Stimulated activated naive CD4-positive, alpha-beta T cell (primary cell): ENCODE data around the gene TNKS1BP1.
"Not testable (repeated sequence)": the region's sequence is repeated elsewhere in the genome, so short reads cannot be mapped to it uniquely, and the experiment has no call there.

Source experiments
- DNase-seq, 6 experiments: peaks; one replicate each; lab custom pipeline; 2025; lab: John Stamatoyannopoulos, UW

Gene TNKS1BP1

DNA sequence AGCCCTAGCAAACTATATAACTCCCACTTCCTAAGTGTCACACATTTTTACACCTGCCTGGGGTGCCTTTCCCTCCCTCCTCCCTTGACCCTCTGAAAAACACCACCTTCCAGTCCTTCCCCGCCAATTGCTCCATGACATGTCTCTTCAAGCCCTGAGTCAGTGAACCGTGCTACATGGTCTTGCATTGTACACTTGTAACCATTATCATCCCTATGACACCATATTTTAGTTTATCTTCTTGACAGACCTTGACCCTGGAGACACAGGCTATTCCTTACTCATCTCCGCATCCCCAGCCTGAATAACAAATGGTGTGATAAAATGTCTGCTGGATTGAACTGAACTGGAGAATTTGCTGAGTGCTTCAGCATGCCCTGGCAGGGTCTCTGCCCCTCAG is 36.9 kb downstream of the TNKS1BP1 start:
- DNase-seq = no peak

DNA sequence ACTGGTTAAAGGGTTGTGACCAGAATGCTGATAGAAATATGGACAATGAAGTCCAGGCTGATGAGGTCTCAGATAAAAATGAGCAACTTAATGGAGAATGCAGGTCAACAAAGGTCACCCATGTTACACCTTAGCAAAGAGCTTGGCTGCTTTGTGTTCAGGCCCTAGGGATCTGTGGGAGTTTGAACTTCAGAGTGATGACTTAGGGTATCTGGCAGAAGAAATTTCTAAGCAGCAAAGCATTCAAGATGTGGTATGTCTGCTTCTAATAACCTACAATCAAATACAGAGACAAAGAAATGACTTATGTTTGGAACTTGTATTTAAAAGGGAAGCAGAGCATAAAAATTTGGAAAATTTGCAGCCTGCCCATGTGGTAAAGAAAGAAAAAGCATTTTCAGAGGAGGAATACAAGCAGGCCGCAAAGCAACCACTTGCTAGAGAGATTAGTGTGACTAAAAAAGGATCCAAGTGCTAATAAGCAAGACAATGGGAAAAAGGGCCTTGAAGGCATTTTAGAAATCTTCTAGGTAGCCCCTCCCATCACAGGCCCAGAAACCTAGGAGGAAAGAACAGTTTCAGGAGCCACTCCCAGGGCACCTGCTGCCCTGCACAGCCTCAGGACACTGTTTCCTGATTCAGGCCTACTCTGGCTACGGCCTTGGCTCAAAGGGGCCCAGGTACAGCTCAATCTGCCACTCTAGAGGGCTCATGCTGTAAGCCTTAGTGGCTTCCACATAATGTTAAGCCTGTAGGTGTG is 41.3 kb downstream of the TNKS1BP1 start:
- no peak for DNase-seq

DNA sequence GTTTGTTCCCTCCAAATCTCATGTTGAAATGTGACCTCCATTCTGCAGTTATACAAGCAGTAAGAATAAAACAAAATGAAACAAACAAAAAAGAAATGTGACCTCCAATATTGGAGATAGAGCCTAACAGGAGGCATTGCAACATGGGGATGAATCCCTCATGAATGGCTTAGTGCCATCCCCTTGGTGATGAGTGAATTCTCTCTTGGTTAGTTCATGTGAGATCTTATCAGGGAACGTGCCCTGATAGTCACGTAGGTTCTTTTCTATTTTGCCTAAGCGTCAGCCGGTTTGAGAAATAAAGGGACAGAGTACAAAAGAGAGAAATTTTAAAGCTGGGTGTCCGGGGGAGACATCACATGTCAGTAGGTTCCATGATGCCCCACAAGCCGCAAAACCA is 43.2 kb downstream of the TNKS1BP1 start:
- DNase-seq = not testable (repeated sequence)

DNA sequence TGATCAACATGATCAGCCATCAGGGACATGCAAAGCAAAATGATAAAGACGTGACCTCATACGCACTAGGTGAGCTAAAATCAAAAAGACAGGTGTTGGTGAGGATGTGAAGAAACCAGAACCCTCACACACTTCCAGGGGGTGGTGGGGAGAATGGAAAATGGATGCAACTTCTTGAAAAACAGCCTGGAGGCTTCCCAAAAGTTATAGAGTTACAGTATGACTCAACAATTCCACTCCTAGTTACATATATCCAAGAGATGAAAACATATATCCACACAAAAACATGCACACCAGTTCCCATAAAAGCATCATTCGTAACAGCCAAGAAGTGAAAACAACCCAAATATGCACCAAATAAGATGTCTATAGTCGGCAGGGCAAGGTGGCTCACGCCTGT is 45.6 kb downstream of the TNKS1BP1 start:
- DNase-seq = no peak

DNA sequence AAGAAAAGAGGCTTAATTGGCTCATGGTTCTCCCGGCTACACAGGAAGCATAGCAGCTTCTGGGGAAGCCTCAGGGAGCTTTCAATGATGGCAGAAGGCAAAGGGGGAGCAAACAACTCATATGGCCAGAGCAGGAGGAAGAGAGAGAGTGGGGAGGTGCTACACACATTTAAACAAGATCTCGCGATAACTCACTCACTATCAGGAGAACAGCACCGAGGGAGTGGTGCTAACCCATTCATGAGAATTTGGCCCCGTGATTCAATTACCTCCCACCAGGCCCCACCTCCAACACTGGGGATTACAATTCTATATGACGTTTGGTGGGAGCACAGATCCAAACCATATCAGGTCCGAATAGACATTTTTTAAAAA is 46.0 kb downstream of the TNKS1BP1 start:
- no peak for DNase-seq

DNA sequence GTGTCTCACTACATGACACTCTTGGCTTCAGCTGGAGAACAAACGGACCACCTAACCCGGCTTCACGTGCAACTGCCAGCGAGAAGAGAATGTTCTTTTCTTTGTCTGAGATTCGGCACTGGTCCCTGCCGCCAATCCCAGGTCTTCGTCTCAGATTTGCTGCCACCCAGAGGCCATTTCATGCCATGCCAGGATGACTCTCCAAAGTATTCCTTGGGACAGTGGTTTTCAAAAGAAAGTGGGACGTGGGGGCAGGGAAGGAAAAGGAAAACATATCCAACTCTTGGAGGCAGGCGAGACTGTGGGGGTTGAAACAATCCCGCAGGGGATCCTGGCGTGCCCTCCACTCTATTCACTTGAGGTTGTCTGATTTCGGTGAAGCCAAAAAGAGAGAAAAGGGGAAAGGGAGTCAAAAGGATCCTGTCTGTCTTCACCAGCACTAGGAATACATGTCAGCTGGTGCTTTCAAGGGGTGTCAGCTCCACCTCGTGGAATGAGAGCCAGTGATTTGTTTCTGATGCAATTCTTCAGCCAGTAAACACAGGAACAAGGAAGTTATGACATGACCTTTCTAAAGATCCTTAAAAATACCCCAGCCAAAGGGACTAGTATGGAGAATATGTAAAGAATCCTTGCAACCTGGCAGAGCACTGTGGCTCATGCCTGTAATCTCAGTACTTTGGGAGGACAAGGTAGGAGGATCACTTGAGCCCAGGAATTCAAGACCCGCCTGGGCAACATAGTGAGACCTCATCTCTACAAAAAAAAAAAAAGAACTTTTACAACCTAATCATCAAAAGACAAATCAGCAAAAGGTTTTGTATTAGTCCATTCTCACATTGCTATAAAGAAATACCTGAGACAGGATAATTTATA is 46.7 kb downstream of the TNKS1BP1 start:
- no peak for DNase-seq

DNA sequence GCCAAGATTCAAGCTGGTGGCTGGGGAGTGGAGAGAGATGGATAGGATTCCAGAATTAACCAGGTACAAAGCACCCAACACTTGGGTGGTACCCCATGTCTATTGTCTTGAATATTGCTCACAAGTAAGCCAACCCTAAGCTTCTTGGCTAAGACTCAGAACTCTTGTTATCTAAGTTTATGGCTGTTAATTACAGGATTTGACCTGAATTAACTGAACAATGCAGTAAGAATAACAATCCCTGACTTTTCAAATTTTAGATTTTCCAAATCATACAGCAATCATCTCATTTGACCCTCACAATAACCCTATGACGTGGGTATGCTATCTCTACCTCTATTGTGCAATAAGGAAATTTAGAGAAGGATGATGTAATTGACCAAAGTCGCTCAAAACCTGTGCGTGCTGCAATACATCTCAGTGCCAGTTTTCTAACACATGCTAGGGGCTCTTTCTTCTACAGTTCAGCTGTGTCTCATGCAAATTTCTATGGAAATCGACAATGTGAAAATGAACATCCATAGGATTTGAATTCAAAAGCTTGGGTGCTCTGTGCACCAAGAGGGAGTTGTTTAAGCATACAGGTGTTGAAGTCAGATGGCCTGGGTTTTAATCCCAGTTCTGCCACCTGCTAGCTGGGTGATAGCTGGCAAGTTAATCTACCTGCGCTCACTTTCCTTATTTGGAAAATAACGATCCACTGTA is 47.6 kb downstream of the TNKS1BP1 start:
- no peak for DNase-seq

DNA sequence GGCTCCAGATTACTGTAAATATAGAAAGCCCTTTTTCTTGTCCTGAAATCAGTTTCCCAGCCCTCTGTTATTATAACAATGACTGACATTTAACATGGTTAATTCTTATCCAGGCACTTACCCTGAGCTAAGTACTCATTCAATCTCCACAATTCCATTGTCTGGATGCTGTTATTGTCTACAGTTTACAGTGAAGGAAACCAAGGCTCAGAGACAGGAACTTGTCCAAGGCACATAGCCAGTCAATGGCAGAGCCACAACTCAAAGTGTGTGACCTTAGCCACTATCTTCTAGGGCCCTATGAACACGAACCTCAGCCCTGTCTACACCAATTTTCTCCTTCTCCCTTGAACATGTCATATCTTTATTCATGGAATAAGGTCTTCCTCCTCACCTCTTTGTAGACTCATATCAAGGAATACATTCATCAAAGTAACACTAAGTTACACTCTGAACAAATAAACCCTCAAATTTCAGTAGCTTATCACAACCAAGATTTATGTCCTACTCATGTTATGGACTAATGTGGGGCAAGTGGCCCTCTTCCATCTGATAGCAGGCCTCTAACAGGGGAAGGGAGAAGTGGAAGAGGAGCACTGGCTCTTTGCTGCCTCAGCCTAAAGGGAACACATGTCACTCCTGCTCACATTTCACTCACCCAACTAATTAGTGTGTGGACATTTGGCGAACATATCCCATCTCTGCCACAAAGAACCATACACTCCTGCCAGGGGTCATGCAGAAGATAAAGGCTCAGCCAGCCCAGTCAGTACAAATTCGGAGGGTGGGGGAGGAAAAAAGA is 48.4 kb downstream of the TNKS1BP1 start:
- no peak for DNase-seq

DNA sequence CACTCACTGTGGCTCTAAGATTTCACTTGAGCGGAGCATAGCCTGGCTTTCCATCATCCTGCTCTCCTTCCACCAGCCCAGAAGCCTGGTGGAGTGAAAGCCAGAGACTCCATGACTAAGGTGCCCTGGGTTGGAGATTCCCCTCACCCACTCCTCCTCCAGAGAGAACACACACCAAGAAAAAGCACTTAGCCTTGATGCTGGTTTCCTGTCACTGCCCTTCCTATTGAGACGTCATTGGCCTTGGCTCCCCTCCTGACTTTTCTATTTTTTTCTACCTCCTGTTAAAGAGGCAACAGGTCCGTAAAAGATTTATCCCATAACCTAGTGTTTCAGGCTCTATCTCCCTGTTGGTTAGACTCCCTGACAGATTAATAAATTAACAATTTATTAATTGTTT is 49.2 kb downstream of the TNKS1BP1 start:
- DNase-seq = no peak

DNA sequence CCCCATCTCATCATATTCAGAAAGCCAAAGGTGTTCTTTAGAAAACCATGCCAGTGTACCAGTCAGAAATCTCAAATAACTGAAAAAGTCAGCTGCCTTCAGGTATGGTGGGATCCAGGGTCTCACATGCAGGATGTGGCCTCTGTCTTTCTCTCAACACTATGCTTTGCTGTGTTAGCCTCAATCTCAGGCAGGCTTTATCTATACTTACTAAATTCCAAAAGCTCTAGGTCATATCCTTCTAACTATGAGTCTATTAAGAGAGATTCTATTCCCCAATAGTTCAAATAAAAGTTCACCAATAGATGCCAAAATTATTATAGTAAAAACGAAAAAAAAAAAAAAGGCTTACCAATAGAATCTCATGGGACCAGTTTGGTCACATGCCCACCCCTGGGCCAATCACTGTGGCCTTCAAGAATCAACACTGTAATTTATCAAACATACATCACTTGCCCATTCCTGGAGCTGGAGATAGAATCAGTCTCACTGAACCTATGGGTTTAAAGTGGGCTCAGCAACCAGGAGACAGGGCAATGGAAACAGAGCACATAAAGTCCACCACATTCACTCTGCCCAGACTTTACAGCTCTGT is 49.8 kb downstream of the TNKS1BP1 start:
- no peak for DNase-seq

DNA sequence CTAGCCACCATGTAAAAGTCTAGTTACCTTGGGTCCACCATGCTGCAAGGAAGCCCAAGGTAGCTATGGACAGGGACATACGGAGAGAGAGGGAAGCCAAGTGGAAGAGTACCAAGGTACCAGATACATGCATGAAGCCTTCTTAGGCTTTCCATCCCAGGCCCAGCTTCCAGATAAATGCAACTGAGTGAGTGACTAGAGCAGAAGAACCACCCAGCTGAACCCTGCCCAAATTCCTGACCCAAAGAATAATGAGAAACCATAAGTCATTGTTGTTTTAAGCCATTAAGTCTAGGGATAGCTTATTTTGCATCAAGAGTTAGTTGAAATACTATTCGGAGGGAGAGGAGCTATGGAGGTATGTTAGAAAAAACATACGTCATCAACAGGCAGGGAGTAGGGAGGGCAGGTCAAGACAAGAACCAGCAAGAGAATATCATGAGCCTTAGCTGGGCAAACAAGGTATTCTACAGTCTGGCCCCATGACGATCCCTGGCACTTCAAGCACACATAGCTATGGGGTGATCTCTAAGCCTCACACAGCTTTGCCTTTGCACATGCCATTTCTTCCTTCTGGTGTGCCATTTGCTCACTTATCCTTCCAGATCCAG is 51.2 kb downstream of the TNKS1BP1 start:
- DNase-seq = no peak

DNA sequence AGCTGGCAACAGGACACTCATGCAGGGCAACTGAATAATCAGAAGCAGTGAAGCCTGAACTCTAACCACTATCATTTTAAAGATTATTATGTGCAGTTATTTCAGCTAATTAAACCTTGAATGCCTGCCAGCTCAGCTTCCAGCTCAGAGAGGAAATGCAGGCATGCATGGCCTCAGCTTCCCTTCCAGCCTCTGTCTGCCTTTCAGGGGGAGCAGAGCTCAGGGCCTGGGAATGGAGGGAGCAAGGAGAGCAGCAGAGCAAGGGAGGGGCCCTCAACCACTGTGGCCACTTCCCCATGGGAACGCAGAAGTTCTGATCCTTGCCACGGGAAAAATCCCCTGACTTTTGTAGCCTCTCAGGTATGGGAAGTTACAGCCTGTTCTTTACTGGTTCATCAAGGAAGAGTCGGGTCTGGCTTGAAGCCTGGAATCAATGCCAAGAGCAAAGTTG is 55.2 kb downstream of the TNKS1BP1 start:
- DNase-seq = no peak

DNA sequence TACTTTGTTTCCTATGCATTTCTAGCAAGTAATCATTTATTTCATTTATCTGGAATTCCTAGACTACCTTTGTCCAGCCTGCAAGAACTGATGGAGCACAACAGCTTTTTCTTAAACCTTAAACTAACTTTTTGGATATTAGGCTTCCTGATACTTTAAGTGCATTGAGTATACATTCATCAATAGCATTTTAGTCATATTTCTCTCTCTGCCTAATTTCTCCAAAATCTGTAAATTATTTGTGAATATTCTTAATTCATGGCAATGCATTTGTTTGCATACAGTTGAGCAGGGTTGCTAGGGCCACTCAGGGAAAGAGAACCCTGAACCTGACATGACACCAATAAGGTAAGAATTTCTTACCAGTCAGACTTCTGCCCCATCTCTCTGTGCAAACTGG is 58.6 kb downstream of the TNKS1BP1 start:
- DNase-seq = no peak

DNA sequence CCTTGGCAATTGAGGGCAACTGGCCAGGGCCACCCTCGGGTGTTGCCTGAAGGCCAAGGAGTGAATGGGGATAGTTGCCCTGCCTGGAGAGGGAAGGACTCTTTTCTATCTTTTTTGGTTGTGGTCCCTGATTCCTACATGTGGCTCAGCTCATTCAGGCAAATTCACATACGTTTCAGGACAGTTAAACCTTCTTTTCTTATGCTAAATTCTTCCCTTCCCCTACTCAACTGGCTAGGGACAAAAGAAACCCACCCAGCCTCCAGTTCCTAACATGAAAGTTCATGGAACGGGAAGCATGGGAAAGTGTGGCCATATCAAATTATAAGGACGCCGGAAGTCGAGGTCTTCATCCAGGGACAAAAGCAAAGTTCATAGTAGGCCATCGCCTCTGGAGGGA is 61.4 kb downstream of the TNKS1BP1 start:
- no peak for DNase-seq

DNA sequence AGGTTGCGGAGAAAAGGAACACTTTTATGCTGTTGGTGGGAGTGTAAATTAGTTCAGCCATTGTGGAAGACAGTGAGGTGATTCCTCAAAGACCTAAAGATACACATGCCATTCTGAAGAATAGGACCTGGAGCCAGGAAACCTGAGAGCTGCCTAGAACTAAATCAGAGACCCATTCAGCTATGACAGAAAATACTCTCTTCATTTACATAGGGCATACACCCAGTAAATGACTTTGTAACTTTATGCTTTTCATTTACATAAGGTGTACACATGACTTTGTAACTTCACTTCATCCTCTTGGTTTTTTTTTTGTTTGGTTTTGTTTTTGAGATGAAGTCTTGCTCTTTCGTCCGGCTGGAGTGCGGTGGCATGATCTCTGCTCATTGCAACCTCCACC is 62.6 kb downstream of the TNKS1BP1 start:
- DNase-seq = no peak

DNA sequence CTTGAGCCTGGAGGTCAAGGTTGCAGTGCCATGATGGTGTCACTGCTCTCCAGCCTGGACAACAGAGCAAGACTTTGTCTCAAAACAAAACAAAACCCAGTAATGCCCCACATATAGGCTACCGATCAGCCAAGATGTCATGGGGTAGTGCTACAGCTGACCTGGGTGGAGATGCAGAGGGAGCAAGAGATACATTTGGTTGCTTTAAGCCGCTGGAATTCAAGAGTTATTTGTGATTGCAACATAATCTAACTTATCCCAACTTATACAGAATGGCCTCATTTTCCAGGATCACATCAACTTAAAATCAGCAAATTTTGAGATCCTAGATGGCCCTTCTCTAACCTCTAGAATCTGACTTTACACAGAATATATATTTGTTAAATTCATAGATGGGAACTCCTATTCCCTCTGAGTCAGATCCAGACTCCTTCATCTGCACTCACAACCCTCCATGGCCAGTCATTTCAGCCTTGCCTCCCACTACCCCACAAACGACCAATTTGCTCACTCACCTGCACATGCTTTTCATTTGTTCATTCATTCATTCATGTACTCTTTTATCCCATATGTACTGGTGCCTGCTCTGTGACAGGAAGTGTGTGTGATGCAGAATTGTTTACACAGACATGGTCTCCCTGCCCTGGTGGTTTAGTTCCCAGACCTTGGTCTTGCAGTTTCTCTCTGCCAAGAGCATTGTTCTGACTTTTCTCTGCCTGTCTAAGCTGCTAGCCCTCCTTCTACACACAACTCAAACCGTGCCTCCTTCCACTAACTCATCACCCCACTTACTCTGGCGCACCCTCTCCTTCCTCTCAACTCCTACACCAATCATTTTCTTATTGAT is 63.6 kb downstream of the TNKS1BP1 start:
- DNase-seq = no peak

DNA sequence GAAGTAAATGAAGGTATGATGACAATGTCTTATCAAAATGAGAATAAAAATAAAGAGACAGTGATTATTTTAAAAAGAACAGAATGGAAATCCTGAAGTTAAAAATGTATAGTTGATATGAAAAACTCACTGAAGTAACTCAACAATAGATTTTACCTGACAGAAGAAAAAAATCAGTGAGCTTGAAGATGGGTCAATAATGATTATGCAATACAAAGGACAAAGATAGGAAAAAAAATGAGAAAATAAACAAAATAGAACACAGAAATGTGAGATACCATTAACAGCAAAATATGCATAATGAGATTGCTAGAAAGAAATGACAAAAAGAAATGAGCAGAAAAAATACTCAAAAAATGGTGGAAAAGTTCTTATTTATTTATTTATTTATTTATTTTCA is 68.6 kb downstream of the TNKS1BP1 start:
- DNase-seq = no peak

DNA sequence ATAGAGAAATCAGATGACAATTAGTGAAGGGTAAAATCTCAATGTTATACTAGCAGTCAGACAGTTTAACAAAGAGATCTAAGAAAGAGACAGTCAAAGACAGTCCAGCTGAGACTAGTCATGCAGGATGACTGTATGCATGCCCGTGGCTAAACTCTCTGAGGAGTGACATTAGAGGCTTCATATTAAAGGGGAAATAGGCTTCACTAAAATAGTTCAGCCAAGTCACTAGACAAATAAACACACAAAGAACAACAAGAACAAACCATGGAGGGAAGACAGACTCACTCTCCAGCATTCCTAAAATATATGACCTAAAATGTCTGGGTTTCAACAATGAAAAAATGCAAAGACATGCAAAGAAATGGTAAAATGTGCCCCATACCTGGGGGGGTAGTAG is 69.1 kb downstream of the TNKS1BP1 start:
- DNase-seq = no peak

DNA sequence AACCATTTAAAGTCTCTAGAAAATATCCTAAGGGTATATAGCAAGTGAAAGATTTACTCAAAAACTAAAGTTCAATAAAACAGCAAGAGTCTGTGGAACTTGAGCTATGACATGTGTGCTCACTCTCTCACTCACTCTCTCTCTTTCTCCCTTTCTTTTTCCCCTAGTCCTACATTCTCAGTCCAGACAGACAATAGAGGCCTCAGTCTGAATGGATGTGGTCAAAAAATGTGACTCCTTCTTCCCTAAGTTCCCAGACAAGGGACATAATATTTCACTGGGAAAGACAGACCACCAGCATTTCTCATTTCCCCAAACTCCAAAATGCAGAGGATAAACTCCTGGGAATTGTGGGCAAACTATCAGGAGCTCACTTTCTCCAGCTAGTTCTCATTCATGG is 70.1 kb downstream of the TNKS1BP1 start:
- no peak for DNase-seq

DNA sequence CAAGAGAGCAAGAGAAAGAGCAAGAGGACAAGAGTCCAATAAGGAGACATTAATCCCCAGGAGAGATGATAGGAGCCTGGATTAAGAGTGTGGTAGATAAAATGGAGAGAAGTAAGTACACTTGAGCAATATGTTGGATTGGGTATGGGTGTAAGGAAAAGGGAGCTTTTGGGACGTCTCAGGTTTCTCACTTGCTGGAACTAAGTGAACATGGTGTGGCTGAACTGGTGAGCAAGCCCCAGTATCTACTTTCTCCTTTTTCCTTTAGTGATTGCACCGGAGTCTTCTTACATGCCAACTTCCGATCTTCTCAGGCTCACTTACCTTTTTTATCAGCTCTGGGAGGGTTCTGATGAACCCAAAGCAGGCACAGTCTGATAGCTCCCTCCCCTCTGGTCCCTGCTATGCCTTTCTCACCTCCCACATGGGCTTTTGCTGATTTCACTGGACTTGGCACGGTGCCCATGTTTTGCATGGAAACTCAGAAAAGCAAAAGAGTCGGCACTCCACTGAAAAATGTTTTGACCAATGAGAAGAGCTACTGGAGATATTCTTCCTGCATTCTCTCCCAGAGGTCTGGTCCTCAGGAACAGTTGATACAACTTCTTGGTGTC is 73.2 kb downstream of the TNKS1BP1 start:
- no peak for DNase-seq
